Measurements from ENCODE around the gene OR10AD1.
"Not testable (repeated sequence)": the region's sequence is repeated elsewhere in the genome, so short reads cannot be mapped to it uniquely, and the experiment has no call there.

Gene OR10AD1

DNA sequence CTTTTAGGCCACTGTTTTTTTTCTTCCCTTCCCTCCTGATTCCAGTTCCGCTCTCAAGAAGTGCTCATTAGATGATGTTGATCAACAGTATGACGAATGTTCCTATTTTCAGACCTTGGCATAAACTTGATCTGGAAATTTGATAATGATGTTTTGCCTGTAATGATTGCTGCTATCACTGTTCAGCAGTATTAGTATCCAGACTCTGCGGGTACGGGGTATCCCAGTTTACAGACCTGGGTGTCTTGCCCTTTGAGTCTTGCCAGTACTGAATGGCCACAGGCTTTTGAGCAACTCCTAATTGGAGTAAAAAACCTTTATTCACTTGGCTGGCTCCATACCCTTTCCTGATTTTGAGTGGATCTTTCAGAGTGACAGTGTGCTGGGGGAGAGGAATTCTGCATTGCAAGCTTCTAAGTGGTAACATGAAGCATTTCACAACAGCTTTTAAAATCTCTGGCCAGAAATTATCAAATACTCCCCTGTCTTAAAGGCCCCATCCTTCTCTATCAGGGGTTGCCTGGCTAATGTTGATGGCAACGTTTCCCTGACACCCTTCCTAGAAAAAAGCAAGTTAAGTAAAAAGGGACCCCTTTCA lies 39.8 kb downstream of the OR10AD1 start:
- no peaks in the 10 kb centered on the region for H3K36me3 ChIP-seq
- no peaks in the 10 kb centered on the region for H3K27me3 ChIP-seq
- H3K4me1 ChIP-seq, result no peaks in the 10 kb centered on the region
- no peak overlapping the region for H3K9ac ChIP-seq
- H3K4me3 ChIP-seq, result no peak overlapping the region
- TF ChIP-seq Cebpa-rat (IDR thresholded peaks at IDR 0.05), result no peak
- H3K4me2 ChIP-seq, result no peak overlapping the region
- no peak overlapping the region for H3K27ac ChIP-seq
- no peaks in the 10 kb centered on the region for H3K9me3 ChIP-seq
- H4K20me1 ChIP-seq, result no peaks in the 10 kb centered on the region

DNA sequence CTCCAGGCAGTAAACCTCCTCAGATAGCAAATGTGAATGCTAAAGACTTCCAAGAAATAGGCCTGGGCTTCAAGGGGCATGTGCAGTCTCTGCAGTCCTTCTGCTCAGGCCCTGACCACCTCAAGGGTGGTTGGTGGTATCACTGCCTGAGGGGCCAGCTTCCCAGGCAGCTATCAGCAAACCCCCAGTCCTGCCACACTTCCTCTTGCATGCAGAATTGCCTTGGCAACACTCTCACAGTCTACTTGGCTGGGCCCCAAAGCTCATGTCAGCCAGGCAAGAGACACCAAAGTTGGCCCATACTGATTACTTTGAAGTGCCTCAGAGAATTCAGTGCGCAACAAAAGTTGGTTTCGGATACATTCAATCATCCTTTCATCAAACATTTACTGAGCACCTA lies 42.3 kb downstream of the OR10AD1 start:
- no peak overlapping the region for H3K9ac ChIP-seq

GRCh38 chr12:48160046-48160445 lies 43.0 kb downstream of the OR10AD1 start:
- Histone ChIP-seq H4K20me1 (no peaks in the 10 kb centered on the region), H3K4me1 (peaks cover 17% of the 10 kb centered on the region), H3K9me3 (no peaks in the 10 kb centered on the region), H3K4me2 (no peak overlapping the region), H3K4me3 (no peak overlapping the region), H3K9ac (no peak overlapping the region), H3K36me3 (no peaks in the 10 kb centered on the region), H3K27me3 (no peaks in the 10 kb centered on the region), H3K27ac (no peak overlapping the region)
- TF ChIP-seq Cebpa-rat (IDR thresholded peaks at IDR 0.05), result no peak

More for the DNA sequence above, 42.3 kb downstream of the OR10AD1 start:
- Histone ChIP-seq H3K4me3 (no peak overlapping the region), H3K4me1 (peaks cover 16% of the 10 kb centered on the region), H3K36me3 (no peaks in the 10 kb centered on the region), H3K27ac (no peak overlapping the region), H3K27me3 (no peaks in the 10 kb centered on the region), H3K9me3 (no peaks in the 10 kb centered on the region), H3K4me2 (no peak overlapping the region), H4K20me1 (no peaks in the 10 kb centered on the region)
- TF ChIP-seq Cebpa-rat (IDR thresholded peaks at IDR 0.05), result no peak

DNA sequence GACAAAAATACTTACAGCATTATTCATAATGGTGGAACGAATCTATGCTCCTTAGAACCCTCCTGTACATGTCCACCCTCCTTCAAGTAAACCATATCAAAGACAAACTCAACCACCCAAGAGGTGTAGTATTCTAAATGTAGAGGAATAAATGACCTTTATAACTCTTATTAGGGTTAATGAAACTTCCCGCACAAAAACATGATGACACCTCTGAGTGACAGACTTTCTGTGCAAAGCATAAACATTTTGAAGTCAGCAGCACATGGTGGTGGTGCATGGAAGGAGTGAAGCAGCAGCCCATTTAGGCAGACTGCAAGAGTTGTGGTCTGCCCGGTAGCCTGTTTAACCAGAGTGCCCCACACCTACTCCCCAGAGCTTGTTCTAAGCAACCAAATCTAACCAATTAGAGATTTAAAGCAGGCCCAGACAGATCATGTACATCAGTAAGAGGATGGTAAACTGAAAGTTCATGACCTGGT lies 45.2 kb downstream of the OR10AD1 start:
- no peak for TF ChIP-seq Cebpa-rat (IDR thresholded peaks at IDR 0.05)
- H3K27ac ChIP-seq, result peak overlapping the region; percentile 62
- peak overlapping the region; percentile 95 for H3K4me2 ChIP-seq
- peak overlapping the region; percentile 82 for H3K9ac ChIP-seq
- H3K27me3 ChIP-seq, result no peaks in the 10 kb centered on the region
- H3K36me3 ChIP-seq, result peaks cover 17% of the 10 kb centered on the region
- peaks cover 7% of the 10 kb centered on the region; the same call in 1 of the 2 replicates for H4K20me1 ChIP-seq
- no peaks in the 10 kb centered on the region for H3K9me3 ChIP-seq
- peak overlapping the region; percentile 83 for H3K4me3 ChIP-seq
- peaks cover 17% of the 10 kb centered on the region for H3K4me1 ChIP-seq

- Histone ChIP-seq H3K9ac (peak within 1 kb of the TSS; percentile 82), H3K27ac (peak within 1 kb of the TSS; percentile 62), H3K27me3 (no peaks in the 10 kb centered on the region), H3K4me1 (peaks cover 17% of the 10 kb centered on the region), H3K9me3 (no peaks in the 10 kb centered on the region), H4K20me1 (peaks cover 10% of the 10 kb centered on the region; the same call in 1 of the 2 replicates), H3K4me3 (peak within 1 kb of the TSS; percentile 83), H3K4me2 (peak within 1 kb of the TSS; percentile 95), H3K36me3 (peaks cover 24% of the 10 kb centered on the region)
- TF ChIP-seq Cebpa-rat (IDR thresholded peaks at IDR 0.05), result no peak
Measured at GRCh38 chr12:48157018-48157888, 45.8 kb downstream of the OR10AD1 start, which contains the start of gene ASB8. TSS of gene ASB8 (minus strand) at chr12:48157515. CDS start at chr12:48153496, 4,019 bp downstream.

DNA sequence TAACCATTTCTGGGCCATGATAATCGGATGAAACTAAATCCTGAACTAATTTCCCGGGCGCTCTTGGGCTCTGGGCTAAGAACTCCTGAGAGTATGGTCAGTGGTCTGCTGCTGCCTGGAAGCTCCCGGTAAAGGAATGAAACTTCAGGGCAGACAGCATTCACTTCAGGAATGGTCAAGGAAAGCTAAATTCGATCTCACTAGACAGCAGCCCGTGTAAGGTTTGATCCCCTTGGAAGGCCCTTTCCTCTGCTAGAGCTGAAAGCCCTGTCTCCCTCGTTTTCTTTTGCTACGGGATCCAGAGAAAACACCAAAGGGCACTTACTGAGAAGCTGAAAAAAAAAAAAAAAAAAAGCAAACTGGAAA lies 46.5 kb downstream of the OR10AD1 start:
- Histone ChIP-seq H3K4me1 (peaks cover 17% of the 10 kb centered on the region), H3K36me3 (peaks cover 30% of the 10 kb centered on the region), H3K27me3 (no peaks in the 10 kb centered on the region), H3K9ac (peak overlapping the region; percentile 82), H3K4me2 (peak overlapping the region; percentile 95), H3K27ac (peak overlapping the region; percentile 62), H3K9me3 (no peaks in the 10 kb centered on the region), H3K4me3 (peak overlapping the region; percentile 83), H4K20me1 (peaks cover 10% of the 10 kb centered on the region; the same call in 1 of the 2 replicates)
- TF ChIP-seq Cebpa-rat (IDR thresholded peaks at IDR 0.05), result no peak

- not testable (repeated sequence) for H3K27me3 ChIP-seq, H3K9ac ChIP-seq, H3K4me3 ChIP-seq, H3K9me3 ChIP-seq, H3K27ac ChIP-seq, H4K20me1 ChIP-seq
- peaks cover 17% of the 10 kb centered on the region for H3K4me1 ChIP-seq
- H3K4me2 ChIP-seq, result peak overlapping the region; percentile 95; the same call in 1 of the 2 replicates
- peaks cover 39% of the 10 kb centered on the region for H3K36me3 ChIP-seq
Measured at GRCh38 chr12:48155786-48156185, 47.3 kb downstream of the OR10AD1 start.
